HG02943 (cell line): ENCODE results near the gene GOLPH3L.
"Not testable (repeated sequence)": the region's sequence is repeated elsewhere in the genome, so short reads cannot be mapped to it uniquely, and the experiment has no call there.

Experiments
- ATAC-seq: cut with Tn5 transposase; IDR thresholded peaks from one replicate; pipeline ENCODE4 v1.9.1; 2021; ENCODE audit warnings: mild to moderate bottlenecking, low read depth, moderate library complexity; ENCODE audit not compliant: unreplicated experiment

GOLPH3L gene

GRCh38 chr1:150696995-150697927 lies at the start of gene GOLPH3L:
Gene GOLPH3L (minus strand): TSS chr1:150697154. CDS start chr1:150694838, 2,316 bp downstream.
- peak; percentile 97 for ATAC-seq

- no peak for ATAC-seq
Measured at GRCh38 chr1:150730130-150730721, 33.3 kb upstream of the GOLPH3L start.

DNA sequence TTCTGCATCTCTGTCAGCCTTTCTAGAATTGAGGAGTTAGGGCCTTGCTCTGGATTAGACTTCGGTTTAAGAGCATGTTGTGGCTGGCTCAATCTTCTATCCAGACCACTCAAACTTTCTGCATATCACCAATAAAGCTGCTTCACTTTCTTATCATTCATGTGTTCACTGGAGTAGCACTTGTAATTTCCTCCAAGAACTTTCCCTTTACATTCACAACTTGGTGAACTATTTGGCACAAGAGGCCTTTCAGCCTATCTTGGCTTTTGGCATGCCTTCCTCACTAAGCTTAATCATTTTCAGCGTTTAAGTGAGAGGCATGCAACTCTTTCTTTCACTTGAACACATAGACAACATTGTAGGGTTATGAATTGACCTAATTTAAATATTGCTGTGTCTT lies 27.4 kb upstream of the GOLPH3L start:
- ATAC-seq = no peak

DNA sequence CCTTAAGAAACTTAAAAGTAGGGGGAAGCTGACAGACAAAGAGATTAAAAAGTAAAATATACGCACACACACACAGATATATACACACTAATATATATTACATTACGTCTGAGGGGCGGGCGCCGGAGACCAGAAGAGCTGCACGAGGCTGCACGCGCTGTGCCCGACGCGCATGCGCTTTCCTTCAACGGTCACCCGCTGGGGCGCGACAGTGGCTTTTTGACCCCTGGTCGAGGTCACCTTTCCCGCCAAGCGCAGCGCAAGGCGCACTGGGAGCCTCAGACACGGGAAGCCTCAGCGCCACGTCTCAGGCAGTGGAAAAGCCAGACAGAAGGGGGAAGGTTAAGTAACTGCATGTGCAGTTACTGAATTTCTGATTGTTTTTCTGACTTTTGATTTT lies 23.7 kb upstream of the GOLPH3L start, which contains the start of gene HORMAD1:
Gene HORMAD1 (minus strand): TSS at position 193 of the 400 bp plus-strand sequence. CDS start 1,390 bp downstream, outside the sequence.
- ATAC-seq = no peak

DNA sequence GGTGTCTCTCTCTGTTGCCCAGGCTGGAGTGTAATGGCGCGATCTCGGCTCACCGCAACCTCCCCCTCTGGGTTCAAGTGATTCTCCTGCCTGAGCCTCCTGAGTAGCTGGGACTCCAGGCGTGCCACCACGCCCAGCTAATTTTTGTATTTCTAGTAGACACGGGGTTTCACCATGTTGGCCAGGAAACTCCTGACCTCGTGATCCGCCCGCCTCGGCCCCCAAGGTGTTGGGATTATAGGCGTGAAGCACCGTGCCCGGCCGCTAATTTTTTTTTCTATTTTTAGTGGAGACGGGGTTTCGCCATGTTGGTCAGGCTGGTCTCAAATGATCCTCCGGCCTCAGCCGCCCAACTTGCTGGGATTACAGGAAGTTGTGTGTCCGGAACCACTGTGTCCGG lies 23.1 kb upstream of the GOLPH3L start:
- ATAC-seq = no peak

GRCh38 chr1:150718225-150718891 lies 21.4 kb upstream of the GOLPH3L start:
- ATAC-seq = no peak

- ATAC-seq = not testable (repeated sequence)
Measured at GRCh38 chr1:150709031-150709430, 12.1 kb upstream of the GOLPH3L start.

GRCh38 chr1:150708595-150708994 lies 11.6 kb upstream of the GOLPH3L start:
- no peak for ATAC-seq

DNA sequence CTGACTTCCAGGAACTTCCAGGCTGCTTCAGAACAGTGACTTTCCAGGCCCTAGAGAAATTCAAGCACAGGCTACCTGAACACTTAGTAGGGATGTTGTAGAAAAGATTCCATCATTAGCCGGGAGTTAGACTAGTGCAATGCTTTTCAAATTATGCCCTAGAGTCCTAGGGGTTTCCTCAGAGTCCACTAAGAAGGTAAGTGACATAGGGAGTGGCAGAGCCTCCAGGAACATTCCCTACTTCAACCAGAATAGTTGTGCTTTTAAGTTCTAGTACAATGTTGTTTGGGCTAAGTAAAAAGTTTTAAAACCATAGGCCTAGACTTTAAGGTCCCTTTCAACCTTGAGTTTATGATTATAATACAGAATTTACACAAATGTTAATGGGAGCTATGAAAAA lies 9.1 kb upstream of the GOLPH3L start:
- no peak for ATAC-seq

GRCh38 chr1:150703427-150703826 lies 6.5 kb upstream of the GOLPH3L start:
- ATAC-seq = no peak

GRCh38 chr1:150696590-150696989 lies 364 bp downstream of the GOLPH3L start:
- ATAC-seq = no peak

DNA sequence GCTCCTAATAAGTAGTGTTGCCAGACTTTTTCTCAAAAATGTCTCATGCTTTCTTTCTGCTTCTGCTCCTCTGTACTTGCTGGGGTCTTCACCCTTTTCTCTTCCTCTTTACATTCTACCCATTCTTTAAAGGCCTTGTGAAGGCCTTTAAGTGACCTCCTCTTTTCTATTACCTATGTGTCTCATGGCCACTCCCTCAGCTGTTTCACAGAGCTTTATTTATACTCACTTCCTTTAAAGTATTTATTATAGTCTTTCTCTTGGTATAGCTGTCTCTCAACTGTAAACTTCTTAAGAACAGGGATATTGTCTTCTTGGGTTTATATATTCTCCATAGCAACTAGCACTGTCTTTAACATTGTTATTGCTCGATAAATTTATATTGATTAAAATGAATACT lies 792 bp downstream of the GOLPH3L start:
- ATAC-seq = no peak

DNA sequence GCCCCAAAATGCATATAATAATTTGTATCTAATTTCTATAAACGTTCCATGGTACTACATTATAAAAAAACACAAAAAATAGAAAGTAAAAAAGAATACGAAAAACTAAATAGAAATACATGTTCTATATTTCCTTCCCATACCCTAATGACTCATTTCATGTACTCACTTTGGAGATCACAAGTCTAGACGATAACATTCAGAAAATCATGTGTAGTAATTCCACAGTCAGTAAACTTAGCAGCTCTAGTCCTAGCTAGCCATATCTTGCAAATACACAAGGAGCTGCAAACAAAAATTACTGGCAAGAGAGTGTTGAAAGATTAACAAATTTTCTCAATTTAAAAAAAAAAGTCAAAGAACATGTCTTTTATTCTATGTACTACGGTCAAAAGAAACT lies 1.4 kb downstream of the GOLPH3L start:
- ATAC-seq = no peak

GRCh38 chr1:150692720-150693119 lies 4.2 kb downstream of the GOLPH3L start:
- ATAC-seq = no peak

GRCh38 chr1:150688763-150689162 lies 8.2 kb downstream of the GOLPH3L start:
- no peak for ATAC-seq

DNA sequence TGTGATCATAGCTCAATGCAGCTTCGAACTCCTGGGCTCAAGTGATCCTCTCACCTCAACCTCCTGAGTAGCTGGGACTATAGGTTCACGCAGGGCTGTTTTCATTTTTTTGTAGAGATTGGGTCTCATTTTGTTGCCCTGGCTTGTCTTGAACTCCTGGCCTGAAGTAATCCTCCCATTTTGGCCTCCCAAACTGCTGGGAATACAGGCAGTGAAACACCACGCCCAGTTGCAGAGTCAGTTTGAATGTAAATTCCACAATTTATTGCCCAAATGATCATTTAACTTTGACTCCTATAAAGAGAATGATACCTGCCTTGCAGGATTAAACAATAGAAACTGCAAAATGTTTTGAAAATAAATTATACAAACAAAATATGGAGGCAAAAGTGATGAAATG lies 10.7 kb downstream of the GOLPH3L start:
- no peak for ATAC-seq

DNA sequence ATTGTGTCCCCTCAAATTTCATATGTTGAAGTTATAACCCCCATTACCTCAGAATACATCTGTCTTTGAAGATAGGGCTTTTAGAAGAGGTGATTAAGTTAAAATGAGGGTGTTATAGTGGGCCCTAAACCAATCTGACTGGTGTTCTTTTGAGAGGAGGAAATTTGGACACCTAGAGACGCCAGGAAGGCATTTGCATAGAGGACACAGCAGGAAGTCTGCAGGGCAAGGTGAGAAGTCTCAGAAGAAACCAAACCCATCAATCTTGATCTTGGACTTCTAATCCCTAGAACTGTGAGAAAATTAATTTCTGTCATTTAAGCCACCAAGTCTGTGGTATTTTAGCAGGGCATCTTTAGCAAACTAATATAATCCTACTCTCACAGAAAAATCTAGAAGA lies 13.0 kb downstream of the GOLPH3L start:
- ATAC-seq = no peak

- ATAC-seq = no peak
Measured at GRCh38 chr1:150678988-150679387, 18.0 kb downstream of the GOLPH3L start.

DNA sequence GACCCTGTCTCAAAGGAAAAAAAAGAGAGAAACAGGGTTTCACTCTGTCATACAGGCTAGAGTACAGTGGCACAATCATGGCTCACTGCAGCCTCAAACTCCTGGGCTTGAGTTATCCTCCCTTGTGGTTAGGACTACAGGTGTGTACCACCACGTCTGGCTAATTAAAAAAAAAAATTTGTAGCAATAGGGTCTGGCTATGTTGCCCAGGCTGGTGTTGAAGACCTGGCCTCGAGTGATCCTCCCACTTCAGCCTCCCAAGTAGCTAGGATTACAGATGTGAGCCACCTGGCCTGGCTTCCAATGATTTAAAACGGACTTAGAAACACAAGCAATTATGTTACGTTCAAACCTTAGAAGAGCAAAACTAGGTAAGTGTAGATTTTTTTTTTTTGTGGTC lies 22.1 kb downstream of the GOLPH3L start:
- ATAC-seq = no peak

- no peak for ATAC-seq
Measured at GRCh38 chr1:150663321-150663720, 33.6 kb downstream of the GOLPH3L start.

DNA sequence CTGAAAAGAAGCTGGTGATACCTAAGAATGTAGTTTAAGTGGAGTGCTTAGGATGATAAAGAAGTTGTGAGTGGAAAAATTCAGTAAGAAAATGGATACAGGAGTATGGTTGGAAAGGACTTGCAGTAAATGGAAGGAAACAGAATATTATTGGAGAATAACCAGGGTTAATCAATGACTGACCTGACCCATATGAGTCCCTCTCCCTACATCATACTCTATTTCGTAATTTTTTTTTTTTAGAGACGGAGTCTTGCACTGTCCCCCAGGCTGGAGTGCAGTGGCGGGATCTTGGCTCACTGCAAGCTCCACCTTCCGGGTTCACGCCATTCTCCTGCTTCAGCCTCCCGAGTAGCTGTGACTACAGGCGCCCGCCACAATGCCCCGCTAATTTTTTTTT lies 34.1 kb downstream of the GOLPH3L start:
- no peak for ATAC-seq
